GM12865 (cell line): ENCODE measurements around the gene TMEFF2.

Experiments
- DNase-seq: peaks from one replicate; pipeline ENCODE4 v3.0.0; 2010; ENCODE audit warnings: low read depth
- H3K4me3 ChIP-seq: 2 replicates; pipeline ENCODE4 v1.5.1; 2011; ENCODE audit warnings: mild to moderate bottlenecking, low read depth, low read length, control low read depth
- CTCF ChIP-seq: IDR thresholded peaks from 2 replicates; pipeline ENCODE4 v1.5.1; 2011; ENCODE audit warnings: low read length, control low read depth, low read depth, inconsistent platforms; ENCODE audit not compliant: insufficient read depth; ENCODE audit errors: missing control alignments

The TMEFF2 gene

GRCh38 chr2:192072778-192073177 is 122.0 kb downstream of the TMEFF2 start:
- H3K4me3 ChIP-seq, result no peak overlapping the region
- no peak for TF ChIP-seq CTCF
- DNase-seq, result no peak

GRCh38 chr2:192072261-192072660 is 122.5 kb downstream of the TMEFF2 start:
- no peak for DNase-seq
- TF ChIP-seq CTCF, result no peak

GRCh38 chr2:192070099-192070498 is 124.6 kb downstream of the TMEFF2 start:
- H3K4me3 ChIP-seq, result no peak overlapping the region
- no peak for TF ChIP-seq CTCF
- no peak for DNase-seq

More at GRCh38 chr2:192072261-192072660, 122.5 kb downstream of the TMEFF2 start:
- H3K4me3 ChIP-seq, result no peak overlapping the region

GRCh38 chr2:192069417-192069816 is 125.3 kb downstream of the TMEFF2 start:
- no peak overlapping the region for H3K4me3 ChIP-seq
- DNase-seq, result no peak
- TF ChIP-seq CTCF, result no peak

GRCh38 chr2:192068966-192069365 is 125.8 kb downstream of the TMEFF2 start:
- DNase-seq, result no peak
- no peak for TF ChIP-seq CTCF
- H3K4me3 ChIP-seq, result no peak overlapping the region

GRCh38 chr2:192067631-192068030 is 127.1 kb downstream of the TMEFF2 start:
- H3K4me3 ChIP-seq, result no peak overlapping the region
- no peak for TF ChIP-seq CTCF
- DNase-seq, result no peak

- no peak for TF ChIP-seq CTCF
These were observed 130.3 kb downstream of the TMEFF2 start for GRCh38 chr2:192064459-192064858.

More at GRCh38 chr2:192064459-192064858, 130.3 kb downstream of the TMEFF2 start:
- H3K4me3 ChIP-seq, result no peak overlapping the region
- DNase-seq, result no peak
